IPS-15b (cell line): ENCODE results near the gene DTWD1.
"Not testable (repeated sequence)": the region's sequence is repeated elsewhere in the genome, so short reads cannot be mapped to it uniquely, and the experiment has no call there.

ENCODE experiments used
- H3K27me3 ChIP-seq: one replicate; pipeline ENCODE4 v1.6.1; 2013; ENCODE audit warnings: low read length; ENCODE audit not compliant: control insufficient read depth, insufficient read depth
- H3K36me3 ChIP-seq: one replicate; pipeline ENCODE4 v1.6.1; 2013; ENCODE audit warnings: low read length; ENCODE audit not compliant: control insufficient read depth, insufficient read depth
- H3K4me1 ChIP-seq: one replicate; pipeline ENCODE4 v1.6.1; 2013; ENCODE audit warnings: mild to moderate bottlenecking, low read length; ENCODE audit not compliant: control insufficient read depth, insufficient read depth
- H3K4me3 ChIP-seq: one replicate; pipeline ENCODE4 v1.5.1; 2013; ENCODE audit warnings: low read depth, low read length
- H3K9ac ChIP-seq: one replicate; pipeline ENCODE4 v1.6.1; 2013; ENCODE audit warnings: low read depth, mild to moderate bottlenecking, low read length
- H3K9me3 ChIP-seq: one replicate; pipeline ENCODE4 v1.6.1; 2013; ENCODE audit warnings: mild to moderate bottlenecking, low read length; ENCODE audit not compliant: control insufficient read depth, insufficient read depth

DTWD1 gene

DNA sequence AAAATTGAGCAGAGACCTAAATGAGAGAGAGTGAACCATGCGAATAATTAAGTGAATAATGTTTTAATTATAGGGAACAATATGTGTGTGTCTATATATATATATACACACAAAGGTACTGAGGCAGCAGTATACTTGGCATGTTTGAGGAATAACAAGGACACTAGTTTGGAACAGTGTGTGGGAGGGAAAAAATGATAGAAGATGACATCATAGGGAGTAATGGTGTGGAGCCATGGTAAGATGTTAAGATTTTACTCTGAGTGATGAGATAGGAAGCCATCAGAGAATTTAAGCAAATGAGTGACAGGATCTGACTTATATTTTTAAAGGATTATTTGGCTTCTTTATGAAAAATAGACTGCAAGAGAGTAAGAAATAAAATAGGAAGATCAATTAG is 29.1 kb downstream of the DTWD1 start:
- Histone ChIP-seq H3K9me3 (peaks cover 4% of the 10 kb centered on the region), H3K36me3 (no peaks in the 10 kb centered on the region), H3K27me3 (no peaks in the 10 kb centered on the region), H3K4me3 (no peak overlapping the region), H3K4me1 (no peaks in the 10 kb centered on the region), H3K9ac (no peak overlapping the region)

DNA sequence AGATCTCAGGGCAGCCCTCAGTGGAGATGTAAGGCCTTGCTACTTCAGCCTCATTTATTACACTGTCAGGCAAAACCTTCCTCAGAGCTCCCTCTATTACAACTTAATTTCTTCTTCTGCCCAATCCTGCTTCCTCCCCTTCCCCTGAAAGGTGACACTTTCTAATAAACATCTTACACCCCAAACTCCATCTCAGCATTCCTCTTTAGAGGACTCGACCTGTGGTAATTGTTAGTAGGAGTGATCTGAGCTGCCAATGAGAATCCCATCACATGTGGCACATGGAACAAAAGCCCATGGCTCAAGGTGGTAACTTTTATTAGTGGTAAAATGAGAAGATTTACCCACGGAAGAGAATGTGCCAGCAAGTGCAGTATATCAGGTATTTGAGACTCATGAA is 29.8 kb downstream of the DTWD1 start:
- no peak overlapping the region for H3K9ac ChIP-seq
- no peak overlapping the region for H3K4me3 ChIP-seq
- no peaks in the 10 kb centered on the region for H3K36me3 ChIP-seq
- H3K4me1 ChIP-seq: no peaks in the 10 kb centered on the region
- no peaks in the 10 kb centered on the region for H3K27me3 ChIP-seq
- H3K9me3 ChIP-seq: peaks cover 4% of the 10 kb centered on the region

DNA sequence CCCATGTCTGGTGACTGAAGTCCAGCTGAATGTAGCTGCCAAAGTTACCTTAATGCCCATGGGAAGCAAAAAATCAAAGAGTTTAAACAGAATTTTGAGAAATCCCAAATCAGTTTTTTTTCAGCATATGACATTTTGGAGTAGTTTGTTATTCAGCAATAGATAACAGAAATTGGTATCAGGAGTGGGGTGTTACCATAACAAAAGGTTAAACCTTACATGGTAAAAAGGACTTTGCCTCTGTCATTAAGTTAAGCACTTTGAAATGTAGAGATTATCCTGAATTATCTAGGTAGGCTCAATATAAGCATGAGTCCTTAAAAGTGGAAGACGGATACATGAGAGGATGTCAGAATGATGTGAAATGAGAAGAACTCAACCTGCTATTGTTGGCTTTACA is 32.1 kb downstream of the DTWD1 start:
- no peak overlapping the region for H3K9ac ChIP-seq
- H3K9me3 ChIP-seq: peaks cover 4% of the 10 kb centered on the region
- no peaks in the 10 kb centered on the region for H3K36me3 ChIP-seq
- H3K4me3 ChIP-seq: no peak overlapping the region
- no peaks in the 10 kb centered on the region for H3K27me3 ChIP-seq
- H3K4me1 ChIP-seq: no peaks in the 10 kb centered on the region

DNA sequence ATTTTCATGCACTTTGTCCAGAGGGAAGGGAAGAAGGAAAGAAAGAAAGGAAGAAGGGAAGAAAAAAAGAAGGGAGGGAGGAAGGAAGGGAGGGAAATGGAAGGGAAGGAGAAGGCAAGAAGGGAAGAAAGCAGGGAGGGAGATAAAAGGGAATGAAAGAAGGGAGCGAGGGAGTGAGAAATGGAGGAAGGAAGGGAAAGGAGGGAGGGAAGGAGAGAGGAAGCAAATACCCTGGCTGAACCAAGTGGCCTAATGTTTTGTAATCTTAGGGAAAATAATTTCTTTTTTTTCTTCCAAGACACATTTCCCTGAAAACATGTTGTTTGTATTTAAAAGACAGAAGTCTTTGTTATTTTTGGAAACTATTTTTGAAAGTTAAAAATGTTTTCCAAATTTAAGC is 35.9 kb downstream of the DTWD1 start:
- H3K9me3 ChIP-seq: peaks cover 4% of the 10 kb centered on the region
- H3K4me3 ChIP-seq: no peak overlapping the region
- H3K9ac ChIP-seq: no peak overlapping the region
- H3K36me3 ChIP-seq: no peaks in the 10 kb centered on the region
- no peaks in the 10 kb centered on the region for H3K4me1 ChIP-seq
- H3K27me3 ChIP-seq: no peaks in the 10 kb centered on the region

DNA sequence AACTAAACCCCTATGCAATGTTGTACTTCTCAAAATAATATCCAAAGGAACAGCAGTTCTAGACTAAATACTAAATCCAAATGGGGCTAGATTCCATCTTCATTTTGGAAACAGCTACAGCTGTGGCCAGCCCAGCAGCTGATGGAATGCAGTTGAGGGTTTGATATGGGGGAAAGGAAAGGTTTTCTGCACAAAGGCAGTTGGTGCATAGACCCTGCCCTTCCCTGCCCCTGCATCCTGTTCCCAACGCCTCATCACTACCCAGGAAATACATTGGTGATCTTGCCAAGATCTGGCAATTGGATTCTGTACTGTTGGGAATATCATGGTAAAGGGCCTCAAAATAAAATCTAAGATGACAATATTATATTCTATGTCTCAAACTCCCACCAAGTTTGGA is 43.9 kb downstream of the DTWD1 start:
- Histone ChIP-seq H3K27me3 (no peaks in the 10 kb centered on the region), H3K9ac (no peak overlapping the region), H3K4me1 (peaks cover 5% of the 10 kb centered on the region), H3K9me3 (no peaks in the 10 kb centered on the region), H3K4me3 (no peak overlapping the region), H3K36me3 (no peaks in the 10 kb centered on the region)

DNA sequence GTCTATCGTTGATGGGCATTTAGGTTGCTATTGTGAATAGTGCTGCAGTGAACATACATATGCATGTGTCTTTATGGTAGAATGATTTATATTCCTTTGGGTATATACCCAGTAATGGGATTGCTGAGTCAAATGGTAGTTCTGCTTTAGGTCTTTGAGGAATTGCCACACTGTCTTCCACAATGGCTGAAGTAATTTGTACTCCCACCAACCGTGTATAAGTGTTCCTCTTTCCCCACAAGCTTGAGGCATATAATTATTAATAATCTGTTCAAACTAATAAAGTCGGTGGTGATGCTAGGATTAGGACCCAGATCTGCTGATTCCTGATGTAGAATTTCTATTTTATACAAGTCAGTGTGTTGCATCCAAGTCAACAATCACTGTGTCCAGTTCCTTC is 45.6 kb downstream of the DTWD1 start:
- H3K9ac ChIP-seq, H3K36me3 ChIP-seq: not testable (repeated sequence)

DNA sequence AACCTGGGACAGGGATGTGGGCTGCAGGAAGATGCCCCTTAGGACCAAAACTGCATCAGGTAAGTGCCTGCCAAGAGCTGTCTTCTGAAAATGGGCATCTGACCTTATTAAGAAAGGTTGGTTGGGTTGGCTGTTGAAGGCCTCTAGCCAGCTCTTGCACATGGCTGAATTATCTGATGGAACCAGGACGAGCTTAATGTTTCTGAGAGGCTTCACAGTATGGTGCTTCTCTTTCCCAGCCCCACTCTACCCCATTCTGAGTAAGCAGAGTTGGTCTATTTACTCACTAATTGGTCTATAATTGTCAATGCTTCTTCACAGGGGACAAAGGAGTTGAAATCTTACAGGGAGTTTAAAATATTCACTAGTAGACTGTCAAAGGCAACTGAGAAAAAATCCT is 48.4 kb downstream of the DTWD1 start:
- Histone ChIP-seq H3K9ac (no peak overlapping the region), H3K9me3 (no peaks in the 10 kb centered on the region), H3K27me3 (no peaks in the 10 kb centered on the region), H3K36me3 (no peaks in the 10 kb centered on the region), H3K4me1 (peaks cover 8% of the 10 kb centered on the region), H3K4me3 (no peak overlapping the region)

More for the DNA sequence above, 45.6 kb downstream of the DTWD1 start:
- H3K27me3 ChIP-seq, H3K4me1 ChIP-seq, H3K4me3 ChIP-seq, H3K9me3 ChIP-seq: not testable (repeated sequence)

DNA sequence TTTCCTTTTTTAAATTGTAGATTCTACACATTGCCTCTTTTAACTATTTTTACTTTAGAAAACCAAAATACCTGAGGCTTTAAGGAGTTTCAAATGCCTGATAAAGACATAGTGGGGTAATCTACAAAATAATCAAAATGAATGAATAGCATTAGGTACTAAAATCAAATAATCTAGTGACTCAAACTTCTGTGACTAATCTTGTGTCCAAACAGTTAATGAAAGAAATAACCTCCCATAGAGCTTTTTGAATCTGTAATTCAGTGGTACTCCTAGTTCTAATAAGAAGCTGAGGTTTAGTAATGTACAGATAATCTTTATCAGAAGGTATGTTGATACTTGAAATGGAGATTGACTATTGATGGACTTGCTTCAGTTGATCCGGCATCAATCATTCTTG is 53.0 kb downstream of the DTWD1 start:
- Histone ChIP-seq H3K27me3 (no peaks in the 10 kb centered on the region), H3K9ac (no peak overlapping the region), H3K4me1 (peaks cover 15% of the 10 kb centered on the region), H3K4me3 (no peak overlapping the region), H3K36me3 (no peaks in the 10 kb centered on the region), H3K9me3 (no peaks in the 10 kb centered on the region)

DNA sequence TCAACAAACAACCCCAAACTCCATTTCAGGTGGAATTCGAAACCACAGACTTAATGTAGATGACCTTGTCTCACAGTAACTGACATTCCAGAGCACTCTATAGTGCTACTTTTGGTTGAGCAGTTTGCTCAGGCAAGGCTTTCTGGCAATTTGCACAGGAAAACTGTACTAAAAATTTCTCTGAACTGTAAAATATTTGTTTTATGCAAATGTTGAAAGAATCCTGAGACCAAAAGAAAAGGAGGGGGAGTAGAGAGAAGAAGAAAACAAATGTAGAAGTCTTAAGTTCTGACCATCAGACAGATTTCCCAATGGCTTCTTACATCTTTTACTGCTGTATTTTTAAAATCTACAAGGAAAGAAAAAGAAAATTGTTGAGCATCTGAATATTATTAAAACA is 53.5 kb downstream of the DTWD1 start:
- Histone ChIP-seq H3K9ac (no peak overlapping the region), H3K9me3 (no peaks in the 10 kb centered on the region), H3K4me1 (peaks cover 12% of the 10 kb centered on the region), H3K4me3 (no peak overlapping the region), H3K36me3 (no peaks in the 10 kb centered on the region), H3K27me3 (no peaks in the 10 kb centered on the region)

DNA sequence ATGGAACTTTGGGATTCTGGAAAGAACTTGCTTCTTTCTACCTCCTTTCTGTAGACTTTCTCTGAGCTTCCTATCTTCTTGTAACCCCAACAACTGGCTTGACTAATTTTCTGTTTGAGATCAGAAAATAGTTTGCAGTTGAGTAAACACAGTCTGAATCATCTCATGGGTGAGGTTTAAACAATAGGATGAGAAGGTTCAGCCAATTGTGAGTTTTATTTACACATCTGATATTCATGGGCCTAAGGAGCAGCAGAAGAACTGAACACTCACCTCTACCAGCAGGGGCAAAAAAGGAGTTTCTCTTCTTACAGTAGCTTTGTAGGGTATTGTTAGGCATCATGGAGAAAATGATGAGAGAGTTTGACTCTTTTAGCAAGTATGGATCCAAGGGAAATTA is 54.2 kb downstream of the DTWD1 start:
- no peaks in the 10 kb centered on the region for H3K27me3 ChIP-seq
- no peak overlapping the region for H3K4me3 ChIP-seq
- H3K9me3 ChIP-seq: no peaks in the 10 kb centered on the region
- H3K36me3 ChIP-seq: no peaks in the 10 kb centered on the region
- H3K9ac ChIP-seq: no peak overlapping the region
- H3K4me1 ChIP-seq: peaks cover 10% of the 10 kb centered on the region

DNA sequence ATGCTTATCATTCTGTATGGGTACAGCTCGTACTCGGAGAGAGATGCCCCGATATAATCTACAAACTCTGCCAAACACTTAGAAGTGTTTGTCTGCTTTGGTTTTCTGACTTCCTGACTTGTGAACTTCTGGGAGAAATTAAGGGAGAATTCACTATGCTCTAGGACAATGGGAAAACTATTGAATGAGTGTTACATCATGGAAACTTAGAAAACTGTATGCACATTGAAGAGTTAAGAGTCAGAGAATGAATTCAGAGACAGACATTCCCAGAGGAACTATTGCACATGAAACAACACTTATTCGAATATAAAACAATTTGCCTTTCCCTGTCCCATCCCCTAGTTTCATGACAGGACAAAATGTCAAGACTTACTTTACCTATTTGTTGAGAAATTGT is 57.8 kb downstream of the DTWD1 start:
- H3K27me3 ChIP-seq: no peaks in the 10 kb centered on the region
- H3K9ac ChIP-seq: no peak overlapping the region
- no peaks in the 10 kb centered on the region for H3K9me3 ChIP-seq
- H3K4me3 ChIP-seq: no peak overlapping the region
- H3K36me3 ChIP-seq: no peaks in the 10 kb centered on the region
- H3K4me1 ChIP-seq: peaks cover 8% of the 10 kb centered on the region

DNA sequence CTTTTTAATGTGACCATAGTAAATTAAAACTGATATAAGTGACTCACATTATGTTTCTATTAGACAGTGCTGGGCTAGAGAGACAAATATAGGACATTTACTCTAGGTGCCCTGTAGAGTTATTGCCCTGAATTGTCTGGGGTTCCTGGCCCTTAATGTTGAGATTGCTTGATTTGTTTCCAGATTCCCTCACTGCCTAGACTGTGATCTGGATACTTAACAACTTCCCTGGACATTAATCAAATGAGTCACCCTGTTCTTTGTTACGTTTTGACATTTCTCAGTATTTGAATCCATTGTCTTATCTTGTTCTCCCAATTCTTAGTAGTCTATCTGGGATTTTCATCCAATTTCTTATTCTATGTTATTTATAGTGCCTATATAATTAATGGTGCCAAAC is 65.8 kb downstream of the DTWD1 start:
- Histone ChIP-seq H3K36me3 (no peaks in the 10 kb centered on the region), H3K4me3 (no peak overlapping the region), H3K27me3 (no peaks in the 10 kb centered on the region), H3K4me1 (no peaks in the 10 kb centered on the region), H3K9ac (no peak overlapping the region), H3K9me3 (no peaks in the 10 kb centered on the region)
